Omental fat pad (tissue), 4 donors: Measurements from ENCODE around the gene PSG4. TPM values are rescaled to one million over a fixed set of nuclear protein-coding genes. Genes with fewer than 3 reads are reported as not detected.
"Not testable (repeated sequence)": the region's sequence is repeated elsewhere in the genome, so short reads cannot be mapped to it uniquely, and the experiment has no call there.

Experiments
- ATAC-seq: fragments of 150-250 bp; one replicate; pipeline ENCODE4 v1.9.1; 2016; ENCODE audit warnings: mild to moderate bottlenecking, moderate library complexity; ENCODE audit not compliant: low FRiP score
- DNase-seq: peaks from one replicate; pipeline ENCODE4 v3.0.0-alpha.2; 2019; ENCODE audit warnings: low spot score
- CTCF ChIP-seq, 3 donors: fragments of 450-650 bp; IDR thresholded peaks; one replicate each; pipeline ENCODE4 v1.5.1; 2016 to 2017; ENCODE audit warnings: antibody characterized with exemption in 3 of 3, mild to moderate bottlenecking in 3 of 3, moderate library complexity in 2 of 3
- total RNA-seq, 4 donors: library from RNA; depleted of rRNA; stranded (reverse); fragments of >200 nt; gene quantifications; one replicate each; pipeline ENCODE4 v1.1.0, GENCODE V29; 2016

PSG4 gene
- total RNA-seq: not detected

GRCh38 chr19:43205471-43206105, at the start of gene PSG4:
Gene PSG4 (minus strand): TSS chr19:43205638. CDS start chr19:43205536, 102 bp downstream.
- DNase-seq, ATAC-seq: not testable (repeated sequence)

GRCh38 chr19:43251428-43251827, 46.0 kb upstream of the PSG4 start:
- DNase-seq, ATAC-seq: not testable (repeated sequence)

- not testable (repeated sequence) for ATAC-seq, DNase-seq
These were observed 44.9 kb upstream of the PSG4 start for GRCh38 chr19:43250296-43250695.

- ATAC-seq: not testable (repeated sequence)
These were observed 43.2 kb upstream of the PSG4 start for GRCh38 chr19:43248635-43249002.

GRCh38 chr19:43247243-43247880, 41.9 kb upstream of the PSG4 start:
- DNase-seq, ATAC-seq: not testable (repeated sequence)

More at GRCh38 chr19:43248635-43249002, 43.2 kb upstream of the PSG4 start:
- DNase-seq: not testable (repeated sequence)

- ATAC-seq, DNase-seq: not testable (repeated sequence)
These were observed 40.4 kb upstream of the PSG4 start for GRCh38 chr19:43245848-43246247.

- DNase-seq, ATAC-seq: not testable (repeated sequence)
These were observed 36.8 kb upstream of the PSG4 start for GRCh38 chr19:43242211-43242610.

- not testable (repeated sequence) for DNase-seq, ATAC-seq
These were observed 32.8 kb upstream of the PSG4 start for GRCh38 chr19:43238213-43238612.

GRCh38 chr19:43235686-43236085, 30.2 kb upstream of the PSG4 start:
- ATAC-seq, DNase-seq: not testable (repeated sequence)

- DNase-seq (no peak), ATAC-seq (no peak)
- TF ChIP-seq CTCF (IDR thresholded peaks at IDR 0.05): no peak
These were observed 23.9 kb upstream of the PSG4 start for GRCh38 chr19:43229315-43229714.

- not testable (repeated sequence) for ATAC-seq, DNase-seq
These were observed 23.3 kb upstream of the PSG4 start for GRCh38 chr19:43228730-43229129.

- not testable (repeated sequence) for DNase-seq, ATAC-seq
These were observed 21.5 kb upstream of the PSG4 start for GRCh38 chr19:43226986-43227385.

GRCh38 chr19:43224855-43225253, 19.4 kb upstream of the PSG4 start:
- DNase-seq (no peak), ATAC-seq (no peak)

GRCh38 chr19:43224201-43224854, 18.9 kb upstream of the PSG4 start:
- ATAC-seq, DNase-seq: not testable (repeated sequence)

More at GRCh38 chr19:43224855-43225253, 19.4 kb upstream of the PSG4 start:
- no peak for TF ChIP-seq CTCF (IDR thresholded peaks at IDR 0.05)

GRCh38 chr19:43221891-43222290, 16.5 kb upstream of the PSG4 start:
- DNase-seq, ATAC-seq: not testable (repeated sequence)

GRCh38 chr19:43219136-43219535, 13.7 kb upstream of the PSG4 start:
- not testable (repeated sequence) for ATAC-seq, DNase-seq

GRCh38 chr19:43215881-43216280, 10.4 kb upstream of the PSG4 start:
- ATAC-seq, DNase-seq: not testable (repeated sequence)
